Measurements from ENCODE around the gene AOPEP.

AOPEP gene

DNA sequence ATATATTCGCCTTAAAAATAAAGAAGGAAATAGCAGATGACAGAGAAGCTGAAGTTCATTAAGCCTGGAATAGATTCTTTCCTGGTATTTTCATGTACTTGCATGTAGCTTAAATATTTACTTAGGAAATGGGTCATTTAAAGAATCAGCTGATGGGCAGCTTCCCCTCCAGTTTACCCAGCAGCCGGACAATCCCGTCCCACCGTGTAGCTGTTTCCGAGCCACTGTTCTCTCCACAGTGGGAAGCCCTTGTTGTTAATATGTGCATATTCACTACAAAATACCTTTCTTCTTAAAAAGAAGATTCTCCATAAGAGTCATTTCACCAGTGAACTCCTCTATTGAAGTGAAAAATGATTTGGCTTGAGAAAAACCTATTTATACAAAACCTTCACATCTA, 404.0 kb downstream of the AOPEP start:
- DNase-seq: peak; percentile 31

DNA sequence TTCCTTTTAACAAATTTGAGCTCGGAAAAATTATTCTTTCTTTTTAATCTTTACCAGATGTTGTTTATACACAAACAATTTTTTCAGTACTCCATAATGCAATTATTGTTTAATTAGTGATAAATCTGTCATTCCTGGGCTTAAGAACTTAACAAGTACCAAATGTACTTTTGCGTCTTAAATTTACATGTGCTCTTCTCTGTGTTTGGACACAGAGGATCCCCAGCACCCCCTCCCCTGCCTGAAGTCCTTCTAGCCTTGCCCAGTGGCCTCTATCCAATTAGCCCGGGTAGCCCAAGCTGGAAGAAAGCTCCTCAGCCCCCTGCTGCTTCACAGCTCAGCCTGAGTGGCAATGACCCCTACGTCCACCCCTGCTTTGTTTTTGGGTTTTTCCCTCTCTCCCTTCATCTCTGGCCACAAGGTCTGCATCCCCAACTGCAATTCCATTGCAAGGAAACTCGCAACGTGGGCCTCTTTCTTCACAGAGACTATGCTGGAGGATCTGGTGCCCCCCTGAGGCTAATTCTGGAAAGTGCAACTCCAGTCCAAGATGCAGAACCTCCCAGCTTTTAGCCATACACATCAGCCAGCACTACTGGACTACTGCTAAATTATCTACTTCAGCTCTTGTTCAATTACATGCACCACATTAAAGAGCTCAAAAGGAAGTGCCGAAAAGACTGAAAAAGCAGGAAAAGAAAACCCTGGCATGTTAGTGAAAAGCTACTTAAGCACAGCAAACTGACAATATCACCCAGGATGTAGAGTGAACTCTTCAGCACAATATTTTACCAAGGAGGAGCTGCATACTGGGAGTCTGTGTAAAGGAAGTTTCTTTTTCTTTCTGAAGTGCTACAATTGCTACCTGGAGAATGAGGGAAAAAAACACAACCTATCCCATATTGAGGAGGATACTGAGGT, 404.8 kb downstream of the AOPEP start:
- DNase-seq: peak; percentile 72

DNA sequence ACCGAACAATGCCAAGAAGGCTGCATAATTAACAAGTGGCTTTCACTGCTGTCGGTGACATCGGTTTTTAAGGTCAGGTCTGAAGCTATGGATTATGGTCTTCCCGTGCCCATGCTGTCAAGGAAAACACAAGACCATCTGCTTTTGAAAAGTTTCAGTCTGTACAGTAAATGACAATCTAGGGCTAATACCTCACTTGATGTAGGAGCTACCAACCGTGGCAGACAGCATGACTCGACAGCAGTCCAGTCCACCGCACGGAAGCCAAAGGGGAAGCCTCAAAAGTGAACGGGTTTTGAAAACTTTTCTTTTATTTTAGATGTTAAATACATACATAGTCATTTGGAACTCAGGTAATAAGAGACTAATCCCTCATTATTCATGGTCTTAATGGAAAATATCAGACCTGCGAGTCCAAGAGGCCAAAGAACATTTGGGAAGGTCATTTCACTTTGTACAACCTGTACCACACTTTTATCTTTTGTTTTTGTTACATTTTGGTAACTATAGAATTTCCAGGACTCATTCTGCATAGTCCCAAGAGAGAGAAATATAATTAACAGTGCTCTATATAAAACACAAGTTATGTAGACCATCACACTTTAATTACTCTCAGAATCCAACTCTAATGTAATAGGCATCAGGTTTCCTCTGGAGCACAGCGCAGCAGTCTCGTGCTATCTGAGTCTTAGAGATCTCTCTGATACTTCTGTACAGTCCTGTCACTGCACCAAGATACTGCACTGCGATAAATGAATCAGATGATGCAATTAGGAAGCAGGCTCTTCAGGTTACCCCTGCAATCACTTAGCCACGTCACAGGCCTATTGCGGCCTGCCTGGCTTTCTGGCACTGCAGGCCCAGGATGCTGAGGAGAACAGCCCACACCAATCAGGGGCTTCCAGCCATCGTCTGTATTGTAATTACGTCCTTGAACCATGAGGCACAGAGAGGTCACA, 406.1 kb downstream of the AOPEP start:
- DNase-seq: no peak

DNA sequence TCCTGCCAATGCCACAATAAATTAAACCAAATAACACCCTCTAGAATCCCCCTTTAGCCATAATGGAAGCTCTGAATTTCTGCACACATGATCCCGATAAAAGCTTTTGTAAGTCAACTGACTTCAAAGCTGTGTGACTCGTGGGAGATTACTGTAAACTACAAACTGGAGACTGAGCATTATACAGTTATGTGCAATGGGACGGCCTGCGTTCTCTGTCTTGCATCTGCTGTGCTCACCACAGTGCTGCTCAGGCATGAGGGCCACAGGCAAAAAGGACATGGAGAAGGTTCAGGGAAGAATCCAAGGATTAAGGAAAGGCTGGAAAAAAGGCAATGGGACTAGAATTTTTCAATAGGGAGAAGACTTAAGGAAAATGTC, 406.8 kb downstream of the AOPEP start:
- DNase-seq: no peak

DNA sequence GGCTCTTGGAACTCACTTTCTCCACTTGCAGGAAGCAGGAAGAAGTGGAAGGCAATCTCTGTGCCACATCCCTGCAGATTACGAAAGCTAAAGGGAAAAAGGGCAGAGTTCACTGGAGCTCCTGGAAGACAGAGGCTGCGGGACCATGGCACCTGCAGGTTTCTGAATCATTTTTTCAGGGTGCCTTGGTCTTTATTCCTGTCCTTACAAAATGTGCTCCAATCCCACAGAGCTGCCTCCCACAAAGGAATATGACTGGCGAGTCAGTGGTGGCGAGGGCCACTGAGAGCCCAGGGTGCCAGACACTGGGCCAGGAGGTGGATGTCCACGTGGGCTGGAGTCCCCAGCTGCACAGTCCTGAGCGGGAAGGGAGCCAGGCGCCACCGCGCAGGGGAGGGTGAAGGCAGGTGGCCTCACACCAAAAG, 408.0 kb downstream of the AOPEP start:
- no peak for DNase-seq

DNA sequence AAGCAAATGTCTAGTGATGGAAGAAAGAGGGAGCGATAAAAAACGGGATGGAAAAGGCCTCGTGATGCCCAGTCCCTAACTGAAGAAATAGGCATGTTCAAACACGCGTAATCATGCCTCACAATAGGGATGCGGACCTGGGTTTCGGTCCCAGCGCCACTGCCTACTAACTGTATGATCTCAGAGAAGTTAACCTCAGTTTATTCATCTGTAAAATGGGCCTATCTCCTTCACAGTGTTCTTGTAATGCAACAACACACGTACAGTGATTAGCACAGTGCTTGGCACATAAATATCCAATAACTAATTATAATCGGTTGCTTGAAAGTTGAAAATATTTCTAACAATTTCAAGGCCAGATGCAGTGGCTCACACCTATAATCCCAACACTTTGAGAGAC, 409.3 kb downstream of the AOPEP start:
- no peak for DNase-seq
